GM21367 (cell line): Measurements from ENCODE around the gene ZSWIM8.

ENCODE experiments used
- ATAC-seq: cut with Tn5 transposase; IDR thresholded peaks from one replicate; pipeline ENCODE4 v1.9.1; 2021; ENCODE audit not compliant: unreplicated experiment

The ZSWIM8 gene

GRCh38 chr10:73840403-73841060 lies 55.1 kb downstream of the ZSWIM8 start:
- no peak for ATAC-seq

- no peak for ATAC-seq
Measured at GRCh38 chr10:73841061-73841421, 55.6 kb downstream of the ZSWIM8 start.

- ATAC-seq = no peak
Measured at GRCh38 chr10:73841526-73842285, 56.3 kb downstream of the ZSWIM8 start.

GRCh38 chr10:73842349-73842748 lies 56.9 kb downstream of the ZSWIM8 start:
- no peak for ATAC-seq

GRCh38 chr10:73843261-73843660 lies 57.9 kb downstream of the ZSWIM8 start:
- ATAC-seq = no peak

GRCh38 chr10:73847031-73847430 lies 61.6 kb downstream of the ZSWIM8 start:
- no peak for ATAC-seq

GRCh38 chr10:73848821-73849489 lies 63.5 kb downstream of the ZSWIM8 start:
- peak; percentile 90 for ATAC-seq

GRCh38 chr10:73850211-73850610 lies 64.8 kb downstream of the ZSWIM8 start:
- no peak for ATAC-seq

GRCh38 chr10:73850863-73851461 lies 65.6 kb downstream of the ZSWIM8 start:
- ATAC-seq = no peak
